GM12878 (cell line): ENCODE measurements around the gene GCM1. TPM values are rescaled to one million over a fixed set of nuclear protein-coding genes. Genes with fewer than 3 reads are reported as not detected.

ENCODE experiments used
- ATAC-seq: fragments of 200-7000 bp; cut with Tn5 transposase; 3 replicates; pipeline ENCODE4 v1.9.1; 2020; ENCODE audit warnings: mild to moderate bottlenecking, moderate library complexity
- BruUV-seq: library from RNA; stranded (reverse); fragments of 400-500 nt; replicated peaks from 2 replicates; lab custom pipeline; 2021; lab: Mats Ljungman, UMichigan
- CTCF ChIA-PET: fragments of 300-600 bp; sonication (Branson Sonifier 250); formaldehyde crosslinking; extraction: SDS; loops from one replicate; lab custom pipeline; 2021; ENCODE audit warnings: inconsistent platforms; lab: Yijun Ruan, JAX
- POLR2A ChIA-PET: fragments of 350-600 bp; formaldehyde crosslinking; extraction: SDS; loops from one replicate; lab custom pipeline; 2021; ENCODE audit warnings: inconsistent platforms; lab: Charles Lee
- RAD21 ChIA-PET: fragments of 300-600 bp; sonication (Branson Sonifier 250); formaldehyde crosslinking; loops from one replicate; lab custom pipeline; 2023; ENCODE audit warnings: antibody characterized with exemption; ENCODE audit not compliant: unreplicated experiment; lab: Charles Lee
- SMC1A ChIA-PET: fragments of 300-600 bp; sonication (Branson Sonifier 250); formaldehyde crosslinking; loops from one replicate; lab custom pipeline; 2023; ENCODE audit not compliant: unreplicated experiment, uncharacterized antibody; lab: Charles Lee
- DNase-seq: peaks from one replicate; pipeline ENCODE4 v3.0.0-alpha.2; 2011; ENCODE audit warnings: low read depth, low spot score
- FAIRE-seq: peaks from 3 replicates; lab custom pipeline; 2011; peaks lifted over from hg19 to GRCh38; lab: Jason Lieb, UNC
- H2AFZ ChIP-seq: 2 replicates; pipeline ENCODE4 v1.6.0; 2011; ENCODE audit warnings: low read depth, low read length, control low read depth; ENCODE audit not compliant: control insufficient read depth
- H3K27ac ChIP-seq: 2 replicates; pipeline ENCODE4 v1.5.1; 2011; ENCODE audit warnings: control low read depth; ENCODE audit not compliant: control insufficient read depth, insufficient read depth
- H3K27me3 ChIP-seq, 2 experiments: replicated peaks in 1 of 2; 2 replicates each; pipeline versions ENCODE4 v1.6.0 to v1.6.1; 2011; ENCODE audit warnings: low read length in 1 of 2; ENCODE audit not compliant: control insufficient read depth in 2 of 2, insufficient read depth in 2 of 2
- H3K36me3 ChIP-seq, 2 experiments: 2 replicates each; pipeline ENCODE4 v1.5.1; 2011; ENCODE audit warnings: low read length in 1 of 2; ENCODE audit not compliant: control insufficient read depth in 2 of 2, insufficient read depth in 2 of 2
- H3K4me1 ChIP-seq: 2 replicates; pipeline ENCODE4 v1.6.1; 2011; ENCODE audit warnings: mild to moderate bottlenecking, low read length, moderate library complexity, mixed read lengths; ENCODE audit not compliant: control insufficient read depth, insufficient read depth
- H3K4me2 ChIP-seq: 2 replicates; pipeline ENCODE4 v1.6.0; 2011; ENCODE audit warnings: control low read depth; ENCODE audit not compliant: control insufficient read depth, insufficient read depth
- H3K4me3 ChIP-seq: fragments of 200-600 bp; sonication (generic); 2 replicates; pipeline ENCODE4 v1.5.1; 2016
- H3K79me2 ChIP-seq: 2 replicates; pipeline ENCODE4 v1.6.0; 2011; ENCODE audit warnings: low read length; ENCODE audit not compliant: control insufficient read depth, insufficient read depth
- H3K9ac ChIP-seq: 2 replicates; pipeline ENCODE4 v1.8.0; 2011; ENCODE audit warnings: low read length, control low read depth, mixed read lengths; ENCODE audit not compliant: control insufficient read depth, insufficient read depth
- H3K9me3 ChIP-seq: replicated peaks from 3 replicates; pipeline ENCODE4 v1.5.1; 2011; ENCODE audit warnings: mild to moderate bottlenecking, low read length; ENCODE audit not compliant: control insufficient read depth, insufficient read depth
- H4K20me1 ChIP-seq: 2 replicates; pipeline ENCODE4 v1.6.0; 2011; ENCODE audit not compliant: control insufficient read depth, insufficient read depth
- ASH2L ChIP-seq: fragments of 300-600, 200-600 bp; sonication (generic); IDR thresholded peaks from 2 replicates; pipeline ENCODE4 v1.6.1; 2017; ENCODE audit warnings: low read depth, mild to moderate bottlenecking, borderline replicate concordance
- ATF7 ChIP-seq: fragments of 450-650 bp; IDR thresholded peaks from 2 replicates; pipeline ENCODE4 v1.6.1; 2016; ENCODE audit warnings: low read depth, mild to moderate bottlenecking
- BHLHE40 ChIP-seq, 2 experiments: fragments of 450-650 bp in 1 of 2; IDR thresholded peaks; 2 replicates each; pipeline ENCODE4 v1.6.1; 2011 to 2017; ENCODE audit warnings: low read depth in 2 of 2, borderline replicate concordance in 1 of 2, improper control_type of control experiment in 1 of 2, low read length in 1 of 2, mild to moderate bottlenecking in 1 of 2
- CREB1 ChIP-seq: IDR thresholded peaks from 2 replicates; pipeline ENCODE4 v1.6.1; 2012; ENCODE audit warnings: low read depth, mild to moderate bottlenecking, inconsistent platforms
- GABPA ChIP-seq: IDR thresholded peaks from 2 replicates; pipeline ENCODE4 v1.6.1; 2014; ENCODE audit warnings: antibody characterized with exemption, low read depth, mild to moderate bottlenecking, inconsistent platforms
- IRF4 ChIP-seq: IDR thresholded peaks from 2 replicates; pipeline ENCODE4 v1.6.1; 2011; ENCODE audit warnings: low read depth, low read length
- MEF2B ChIP-seq: fragments of 450-650 bp; IDR thresholded peaks from 2 replicates; pipeline ENCODE4 v1.6.1; 2018; ENCODE audit warnings: mild to moderate bottlenecking, moderate library complexity; ENCODE audit not compliant: partially characterized antibody, poor library complexity, severe bottlenecking
- MXI1 ChIP-seq: fragments of 150-350 bp; IDR thresholded peaks from 2 replicates; pipeline ENCODE4 v1.6.1; 2011; ENCODE audit warnings: low read depth, mild to moderate bottlenecking, inconsistent platforms, low read length, improper control_type of control experiment
- RAD21 ChIP-seq: IDR thresholded peaks from 2 replicates; pipeline ENCODE4 v1.6.1; 2011; ENCODE audit warnings: mild to moderate bottlenecking, low read depth, low read length, moderate library complexity; ENCODE audit not compliant: insufficient read depth
- RBBP5 ChIP-seq: fragments of 200-600 bp; sonication (generic); conservative IDR thresholded peaks from 2 replicates; pipeline ENCODE4 v1.6.1; 2016
- RUNX3 ChIP-seq: IDR thresholded peaks from 2 replicates; pipeline ENCODE4 v1.6.1; 2012; ENCODE audit warnings: low read length, inconsistent platforms
- SUPT20H ChIP-seq: IDR thresholded peaks from 2 replicates; pipeline ENCODE4 v1.6.1; 2011; ENCODE audit warnings: low read depth, mild to moderate bottlenecking, low read length, moderate library complexity, borderline replicate concordance; ENCODE audit not compliant: control insufficient read depth
- WGBS: methylation state at CpG from one replicate; pipeline ENCODE4 v1.1.6; 2016; ENCODE audit warnings: low lambda C conversion rate; ENCODE audit not compliant: insufficient replicate concordance, insufficient coverage; ENCODE audit errors: missing lambda C conversion rate; 5-methylcytosine and 5-hydroxymethylcytosine counted together
- in situ Hi-C: fragments of 300-500 bp; cut with MboI; formaldehyde crosslinking; loops from 9 replicates; pipeline ENCODE4 v1.14.3; 2018; ENCODE audit warnings: mixed read lengths
- intact Hi-C: fragments of 100-400 bp; cut with micrococcal nuclease; formaldehyde crosslinking; loops from one replicate; pipeline ENCODE4 v1.14.2; 2022; ENCODE audit not compliant: unreplicated experiment
- polyA plus RNA-seq, 11 experiments: library from polyadenylated mRNA; depleted of rRNA in 4 of 11; unstranded in 6 of 11; stranded (reverse) in 5 of 11; fragments of >200 nt; fragmentation: Nextera tagmentation in 4 of 11; fragmentation: Illumina TruSeq in 1 of 11; extraction: Ambion mirVana in 4 of 11; extraction: Trizol in 1 of 11; gene quantifications; 1 replicate in 1 of 11; 2 replicates in 10 of 11; pipeline versions ENCODE4 v1.2.1 to v1.2.3, GENCODE V29; 2011 to 2016; ENCODE audit warnings: inconsistent platforms in 2 of 11, missing spikeins in 2 of 11, low read depth in 1 of 11
- total RNA-seq, 4 experiments: library from RNA; depleted of rRNA in 3 of 4; stranded (reverse); fragments of >200 nt in 3 of 4; fragmentation: Illumina TruSeq in 1 of 4; extraction: Trizol in 1 of 4; gene quantifications; 2 replicates each; pipeline versions ENCODE4 v1.2.1 to v1.2.3, GENCODE V29; 2013 to 2021

GCM1 gene
- total and polyA plus RNA-seq, 10 of the 15 experiments (the other 5 are each of a cell fraction or from before 2014, with no cell fraction given) = 0.04 to 0.08 (median 0.05) TPM; not detected in 5

- FAIRE-seq (no peak), DNase-seq (no peak), ATAC-seq (no peak)
- in situ Hi-C loops (no loop called here), intact Hi-C loops (no loop called here)
- no peaks in the 10 kb centered on the region for H3K27me3 ChIP-seq
- no peak overlapping the region for H3K4me2 ChIP-seq
- H3K36me3 ChIP-seq = peaks cover 0 to 13% of the 10 kb centered on the region in 2 experiments; a peak in 3 of 4 replicates
- no peaks in the 10 kb centered on the region for H3K79me2 ChIP-seq
- BruUV-seq = no TSS peak
- ChIA-PET RAD21 (no interaction called here), POLR2A (no interaction called here), CTCF (no interaction called here), SMC1A (interaction anchor here (0.7 kb wide), 1 partner anchor 392 kb away, joined by 3 read pairs; no protein-coding TSS in a partner anchor)
- no peak overlapping the region for H3K9ac ChIP-seq
- TF ChIP-seq ATF7 (no peak), ASH2L (no peak), CREB1 (no peak), RBBP5 (no peak), SUPT20H (no peak), RAD21 (no peak), RUNX3 (no peak), IRF4 (no peak), GABPA (no peak), MXI1 (no peak), BHLHE40 (IDR thresholded peaks at IDR 0.05; ENCODE audit: borderline replicate concordance in 1 of 2, low read depth in 2 of 2, low read length in 1 of 2) (no peak), MEF2B (no peak)
- H3K27ac ChIP-seq = no peak overlapping the region
- 2% methylated on average over 2 of the region's 2 CpGs for WGBS
- H3K4me3 ChIP-seq = no peak overlapping the region
- no peaks in the 10 kb centered on the region for H3K9me3 ChIP-seq
- no peaks in the 10 kb centered on the region for H4K20me1 ChIP-seq
- H2AFZ ChIP-seq = no peak overlapping the region
- no peaks in the 10 kb centered on the region for H3K4me1 ChIP-seq
Measured at GRCh38 chr6:53100561-53100960, 48.1 kb downstream of the GCM1 start.
